CD14-positive monocyte (primary cell): ENCODE data around the gene ACER2. TPM values are rescaled to one million over a fixed set of nuclear protein-coding genes. Genes with fewer than 3 reads are reported as not detected.

Source experiments
- DNase-seq, 3 donors: peaks; one replicate each; pipeline ENCODE4 v3.0.0-alpha.2; 2011 to 2022
- H2AFZ ChIP-seq: 2 replicates; pipeline ENCODE4 v1.6.0; 2012; ENCODE audit warnings: mild to moderate bottlenecking, low read depth, low read length, inconsistent platforms; ENCODE audit not compliant: insufficient read depth, poor library complexity, severe bottlenecking
- H3K27ac ChIP-seq, 2 donors: 1 replicate in 1 of 2; 2 replicates in 1 of 2; pipeline ENCODE4 v1.5.1; 2012 to 2013; ENCODE audit warnings: low read length in 2 of 2, control low read depth in 1 of 2, inconsistent platforms in 1 of 2, low read depth in 1 of 2, mild to moderate bottlenecking in 1 of 2
- H3K27me3 ChIP-seq, 2 donors: one replicate each; pipeline versions ENCODE4 v1.6.0 to v1.6.1; 2011 to 2013; ENCODE audit warnings: low read length in 2 of 2; ENCODE audit not compliant: control insufficient read depth in 2 of 2, insufficient read depth in 2 of 2
- H3K36me3 ChIP-seq, 2 donors: replicated peaks in 1 of 2; 1 replicate in 1 of 2; 2 replicates in 1 of 2; pipeline versions ENCODE4 v1.5.1 to v1.6.1; 2012 to 2013; ENCODE audit warnings: low read length in 2 of 2, control low read depth in 1 of 2, inconsistent platforms in 1 of 2, mild to moderate bottlenecking in 1 of 2; ENCODE audit not compliant: insufficient read depth in 2 of 2, control insufficient read depth in 1 of 2
- H3K4me1 ChIP-seq, 2 donors: 1 replicate in 1 of 2; 2 replicates in 1 of 2; pipeline versions ENCODE4 v1.5.1 to v1.6.1; 2012 to 2013; ENCODE audit warnings: low read length in 2 of 2, control low read depth in 1 of 2, inconsistent platforms in 1 of 2, mild to moderate bottlenecking in 1 of 2, moderate library complexity in 1 of 2; ENCODE audit not compliant: insufficient read depth in 2 of 2, control insufficient read depth in 1 of 2
- H3K4me2 ChIP-seq: replicated peaks from 2 replicates; pipeline ENCODE3; 2012; ENCODE audit warnings: low read length, moderate library complexity, mild to moderate bottlenecking; ENCODE audit not compliant: poor library complexity, severe bottlenecking; ENCODE audit errors: extremely low read depth
- H3K4me3 ChIP-seq, 3 experiments: fragments of 200-600 bp in 1 of 3; sonication (generic) in 1 of 3; replicated peaks in 1 of 3; 1 replicate in 2 of 3; 2 replicates in 1 of 3; pipeline ENCODE4 v1.5.1; 2011 to 2013; ENCODE audit warnings: low read length in 3 of 3, mild to moderate bottlenecking in 3 of 3, control low read depth in 2 of 3, low read depth in 2 of 3, inconsistent platforms in 1 of 3, moderate library complexity in 1 of 3
- H3K79me2 ChIP-seq: 2 replicates; pipeline ENCODE4 v1.6.0; 2012; ENCODE audit warnings: mild to moderate bottlenecking, control low read depth, inconsistent platforms, low read length, moderate library complexity; ENCODE audit not compliant: insufficient read depth
- H3K9ac ChIP-seq: 2 replicates; pipeline ENCODE4 v1.6.0; 2017; ENCODE audit warnings: low read length, mild to moderate bottlenecking; ENCODE audit not compliant: insufficient read depth, poor library complexity, severe bottlenecking
- H3K9me3 ChIP-seq, 2 donors: replicated peaks in 1 of 2; 1 replicate in 1 of 2; 2 replicates in 1 of 2; pipeline versions ENCODE4 v1.5.1 to v1.6.1; 2012 to 2013; ENCODE audit warnings: low read length in 2 of 2, control low read depth in 1 of 2; ENCODE audit not compliant: control insufficient read depth in 1 of 2, insufficient read depth in 1 of 2
- H4K20me1 ChIP-seq: 2 replicates; pipeline ENCODE4 v1.6.0; 2012; ENCODE audit warnings: mild to moderate bottlenecking, low read length, control low read depth, moderate library complexity; ENCODE audit not compliant: insufficient read depth
- H3K27ac Mint-ChIP-seq, 7 donors: one replicate each; pipeline ENCODE4 v1.8.0; 2020; ENCODE audit warnings: mild to moderate bottlenecking in 7 of 7, mixed read lengths in 7 of 7, moderate library complexity in 6 of 7, inconsistent platforms in 2 of 7
- H3K27me3 Mint-ChIP-seq, 3 donors: one replicate each; pipeline ENCODE4 v1.8.0; 2021 to 2022; ENCODE audit warnings: low read depth in 3 of 3, mild to moderate bottlenecking in 3 of 3, mixed read lengths in 3 of 3, moderate library complexity in 3 of 3, inconsistent platforms in 1 of 3
- H3K36me3 Mint-ChIP-seq, 2 donors: one replicate each; pipeline ENCODE4 v1.8.0; 2020; ENCODE audit warnings: mixed read lengths in 2 of 2, inconsistent platforms in 1 of 2, mild to moderate bottlenecking in 1 of 2
- H3K4me1 Mint-ChIP-seq: one replicate; pipeline ENCODE4 v1.8.0; 2020; ENCODE audit warnings: mild to moderate bottlenecking, mixed read lengths
- H3K4me3 Mint-ChIP-seq, 2 donors: one replicate each; pipeline ENCODE4 v1.8.0; 2020; ENCODE audit warnings: mild to moderate bottlenecking in 2 of 2, mixed read lengths in 2 of 2, moderate library complexity in 1 of 2
- H3K9me3 Mint-ChIP-seq, 7 donors: one replicate each; pipeline ENCODE4 v1.8.0; 2020 to 2022; ENCODE audit warnings: mixed read lengths in 7 of 7, mild to moderate bottlenecking in 6 of 7, moderate library complexity in 6 of 7, inconsistent platforms in 2 of 7
- CTCF ChIP-seq: fragments of 200-600 bp; IDR thresholded peaks from one replicate; pipeline ENCODE4 v1.8.0; 2022; ENCODE audit warnings: antibody characterized with exemption, mild to moderate bottlenecking
- WGBS: methylation state at CpG from one replicate; pipeline ENCODE4 v1.1.5; 2013; ENCODE audit warnings: missing lambda C conversion rate; ENCODE audit not compliant: insufficient coverage; 5-methylcytosine and 5-hydroxymethylcytosine counted together
- intact Hi-C, 2 donors: fragments of 100-400 bp; cut with micrococcal nuclease; formaldehyde crosslinking; loops; one replicate each; pipeline versions ENCODE4 v1.15.0 to v1.15.1; 2023
- polyA plus RNA-seq, 3 donors: library from polyadenylated mRNA; depleted of rRNA in 1 of 3; unstranded in 2 of 3; stranded (reverse) in 1 of 3; fragments of 300-500 nt in 2 of 3; fragments of >200 nt in 1 of 3; fragmentation: Illumina TruSeq in 2 of 3; gene quantifications; 1 replicate in 2 of 3; 2 replicates in 1 of 3; pipeline ENCODE4 v1.2.3, GENCODE V29; 2012 to 2021

ACER2 gene
- polyA plus RNA-seq, 3 donors: 0.17 to 0.21 TPM; not detected in 1

GRCh38 chr9:19385786-19386501 lies 22.9 kb upstream of the ACER2 start:
- Histone ChIP-seq H3K4me2 (no peak overlapping the region), H3K4me1 (peaks cover under 1 to 2% of the 10 kb centered on the region in 2 donors), H3K9me3 (no peaks in the 10 kb centered on the region), H2AFZ (peak overlapping the region; percentile 6), H3K79me2 (no peaks in the 10 kb centered on the region), H3K9ac (no peak overlapping the region), H3K4me3 (no peak overlapping the region), H3K27me3 (no peaks in the 10 kb centered on the region), H3K27ac (no peak overlapping the region), H4K20me1 (no peaks in the 10 kb centered on the region), H3K36me3 (no peaks in the 10 kb centered on the region)
- TF ChIP-seq CTCF: no peak
- no peak for DNase-seq
- Mint-ChIP-seq H3K9me3 (peaks cover 0 to 4% (median 0%) of the 10 kb centered on the region in 7 donors), H3K27ac (peak overlapping the region in 2 of 7 donors; percentile 21 to 60), H3K27me3 (peaks cover 0 to 3% (median 0%) of the 10 kb centered on the region in 3 donors), H3K36me3 (no peaks in the 10 kb centered on the region), H3K4me3 (no peak overlapping the region), H3K4me1 (peaks cover 9% of the 10 kb centered on the region)
- no CpG with 5 or more reads among the region's 6 CpGs for WGBS
- intact Hi-C loops: no loop called here

GRCh38 chr9:19386502-19387044 lies 22.2 kb upstream of the ACER2 start:
- Histone ChIP-seq H3K4me1 (peaks cover 0 to 2% of the 10 kb centered on the region in 2 donors), H2AFZ (peak overlapping the region; percentile 6), H3K4me3 (no peak overlapping the region), H3K27ac (no peak overlapping the region), H3K9me3 (no peaks in the 10 kb centered on the region), H3K36me3 (no peaks in the 10 kb centered on the region), H3K9ac (no peak overlapping the region), H3K4me2 (no peak overlapping the region), H3K27me3 (no peaks in the 10 kb centered on the region), H4K20me1 (no peaks in the 10 kb centered on the region), H3K79me2 (no peaks in the 10 kb centered on the region)
- H3K9me3 Mint-ChIP-seq: peaks cover 0 to 4% (median 0%) of the 10 kb centered on the region in 7 donors
- H3K4me1 Mint-ChIP-seq: peaks cover 9% of the 10 kb centered on the region
- H3K27ac Mint-ChIP-seq: peak overlapping the region in 1 of 7 donors; percentile 21
- no peak overlapping the region for H3K4me3 Mint-ChIP-seq
- no peaks in the 10 kb centered on the region for H3K36me3 Mint-ChIP-seq
- TF ChIP-seq CTCF: no peak
- no peak for DNase-seq
- peaks cover 0 to 3% (median 0%) of the 10 kb centered on the region in 3 donors for H3K27me3 Mint-ChIP-seq
- WGBS: no CpG with 5 or more reads among the region's 2 CpGs
- intact Hi-C loops: no loop called here
